GM18505 (cell line): ENCODE results near the gene DCST2.

ENCODE experiments used
- ATAC-seq: cut with Tn5 transposase; IDR thresholded peaks from one replicate; pipeline ENCODE4 v1.9.1; 2021; ENCODE audit not compliant: unreplicated experiment
- POLR2A ChIP-seq: IDR thresholded peaks from 4 replicates; pipeline ENCODE4 v1.6.1; 2011; ENCODE audit warnings: borderline replicate concordance; ENCODE audit not compliant: insufficient read depth, insufficient read length; ENCODE audit errors: extremely low read depth

The DCST2 gene

DNA sequence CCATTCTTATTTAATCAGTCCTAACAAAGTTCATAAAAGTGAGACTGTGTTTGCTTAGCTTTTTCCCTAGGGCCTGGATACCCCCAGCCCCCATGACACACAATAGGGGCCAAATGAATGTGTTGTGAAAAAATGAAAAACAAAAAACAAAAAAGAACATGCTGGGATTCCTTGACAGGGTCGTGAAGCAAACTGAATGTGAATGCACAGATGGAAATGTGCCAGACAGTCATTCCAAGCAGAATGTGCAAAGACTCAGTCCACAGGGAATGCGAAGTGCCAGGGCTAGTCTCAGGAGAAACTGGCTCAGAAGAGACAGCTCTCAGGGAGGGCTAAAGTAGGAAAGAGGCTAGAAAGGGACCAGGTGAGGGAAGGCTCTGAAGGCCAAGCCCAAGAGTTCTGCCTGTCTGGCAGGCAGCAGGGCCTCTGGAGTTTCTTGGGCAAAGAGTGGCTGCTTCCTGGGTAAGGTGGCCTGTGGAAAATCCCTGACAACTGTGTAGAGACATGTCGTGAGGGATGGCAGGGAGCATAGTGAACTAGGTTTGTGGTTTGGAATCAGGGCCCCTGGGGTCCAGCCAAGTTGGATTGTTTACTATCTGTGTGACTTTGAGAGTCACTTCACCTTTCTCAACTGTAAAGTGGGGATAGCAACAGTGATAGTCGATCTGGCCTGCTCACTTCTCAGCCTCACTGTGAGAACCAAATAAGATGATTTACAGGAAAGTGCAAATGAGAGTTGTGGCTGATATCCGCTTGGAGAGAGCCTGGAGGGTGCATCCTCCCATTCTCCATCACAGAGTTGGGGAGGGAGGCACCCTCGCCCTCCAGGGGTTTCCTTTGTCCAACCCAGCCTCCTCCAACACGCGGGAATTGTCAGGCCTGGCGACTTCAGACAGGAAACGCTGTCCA, 16.3 kb upstream of the DCST2 start:
- no peak for ATAC-seq
- TF ChIP-seq POLR2A: no peak

DNA sequence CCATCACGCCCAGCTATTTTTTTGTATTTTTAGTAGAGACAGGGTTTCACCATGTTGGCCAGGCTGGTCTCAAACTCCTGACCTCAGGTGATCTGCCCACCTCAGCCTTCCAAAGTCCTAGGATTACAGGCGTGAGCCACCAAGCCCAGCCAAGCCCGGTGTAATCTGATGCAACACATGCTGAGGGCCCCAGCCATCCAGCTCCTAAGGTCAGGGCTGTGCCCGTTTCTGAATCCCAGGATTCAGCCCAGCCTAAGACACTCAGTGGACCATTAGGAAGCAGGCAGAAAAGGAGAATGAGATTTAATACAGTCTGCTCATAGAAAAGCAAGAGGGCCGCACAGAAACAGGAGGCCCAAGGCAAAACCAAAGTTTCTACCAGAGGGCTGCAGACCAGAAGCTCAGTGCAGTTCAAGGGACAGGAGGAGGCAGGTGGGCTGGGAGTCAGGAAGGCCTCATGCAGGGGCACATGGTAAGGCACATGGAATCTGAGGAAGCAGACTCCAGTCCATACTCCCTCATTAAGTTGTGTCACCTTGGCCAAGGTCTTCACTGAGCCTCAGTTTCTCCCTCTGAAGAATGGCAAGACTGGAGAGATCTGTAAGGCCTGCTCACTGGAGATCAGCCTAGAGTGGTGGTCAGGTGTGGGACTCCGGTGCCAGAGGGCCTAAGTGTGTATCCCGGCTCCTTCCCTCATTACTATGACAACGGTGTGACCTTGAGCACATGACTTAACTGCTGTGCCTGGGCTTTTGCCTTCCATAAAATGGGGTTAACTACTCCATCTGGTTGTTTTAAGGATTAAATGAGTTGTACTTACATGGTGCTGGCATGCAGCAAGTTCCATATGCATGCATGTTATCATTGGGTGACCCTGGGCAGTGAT, 15.1 kb upstream of the DCST2 start:
- ATAC-seq: no peak
- no peak for TF ChIP-seq POLR2A

DNA sequence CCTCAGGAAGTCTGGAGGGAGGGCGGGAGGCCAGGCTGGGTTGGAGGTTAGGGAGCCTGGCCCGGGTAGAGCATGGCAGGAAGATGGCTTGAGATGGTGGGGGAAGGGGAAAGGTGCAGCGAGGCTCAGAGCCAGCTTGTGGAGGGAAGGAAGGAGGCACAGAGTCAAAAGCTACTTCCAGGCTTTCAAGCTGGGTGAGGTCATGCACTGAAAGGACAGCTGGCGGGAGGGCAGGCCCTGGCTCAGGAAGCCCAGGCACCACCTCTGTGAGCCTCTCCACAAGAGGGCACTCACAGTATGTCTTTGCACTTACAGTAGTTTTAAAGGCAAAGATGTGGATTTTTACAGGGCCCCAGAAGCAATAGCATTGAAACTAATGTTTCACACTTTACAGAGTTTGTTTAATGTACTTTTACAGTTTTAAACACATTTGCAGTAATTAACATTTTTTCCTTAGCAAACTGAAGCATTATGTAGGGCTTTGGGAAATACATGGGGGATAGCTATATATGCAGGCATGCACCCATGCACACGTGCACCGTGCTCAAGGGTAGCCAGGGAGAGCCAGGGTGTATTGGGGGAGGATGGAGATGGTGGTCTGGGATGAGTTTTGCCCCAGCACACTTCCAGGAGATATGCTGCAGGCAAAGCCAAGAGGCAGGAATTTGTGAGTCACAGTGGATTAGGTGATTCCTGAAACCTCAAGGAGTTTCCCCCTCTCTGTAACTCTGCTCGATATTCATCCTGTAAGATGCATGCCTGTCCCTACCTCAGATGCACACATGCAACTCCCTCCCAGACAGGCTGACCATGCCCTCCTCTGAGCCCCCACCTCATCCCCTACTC, 11.5 kb upstream of the DCST2 start:
- TF ChIP-seq POLR2A: no peak
- ATAC-seq: no peak

GRCh38 chr1:155044365-155044764, 10.8 kb upstream of the DCST2 start:
- no peak for TF ChIP-seq POLR2A
- no peak for ATAC-seq

DNA sequence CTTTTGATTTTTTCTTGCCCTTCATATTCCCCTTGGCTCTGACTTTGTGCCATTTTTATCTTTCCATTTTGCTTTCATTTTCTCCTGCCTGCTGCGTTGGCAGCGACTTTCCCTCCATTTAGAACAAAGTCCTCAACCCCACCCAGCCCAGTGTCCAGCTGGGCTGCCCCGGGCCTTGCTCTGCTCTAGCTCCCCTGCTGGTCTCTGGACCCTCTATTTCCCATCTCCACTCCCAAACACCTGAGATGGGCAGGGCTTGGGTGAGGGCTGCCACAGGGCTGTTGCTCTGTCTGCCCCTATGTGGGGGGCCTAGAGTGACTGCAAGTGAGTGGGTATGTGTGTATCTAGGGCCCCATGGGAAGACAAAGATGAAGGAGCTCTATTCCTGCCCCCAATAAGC, 10.2 kb upstream of the DCST2 start:
- no peak for TF ChIP-seq POLR2A
- no peak for ATAC-seq

DNA sequence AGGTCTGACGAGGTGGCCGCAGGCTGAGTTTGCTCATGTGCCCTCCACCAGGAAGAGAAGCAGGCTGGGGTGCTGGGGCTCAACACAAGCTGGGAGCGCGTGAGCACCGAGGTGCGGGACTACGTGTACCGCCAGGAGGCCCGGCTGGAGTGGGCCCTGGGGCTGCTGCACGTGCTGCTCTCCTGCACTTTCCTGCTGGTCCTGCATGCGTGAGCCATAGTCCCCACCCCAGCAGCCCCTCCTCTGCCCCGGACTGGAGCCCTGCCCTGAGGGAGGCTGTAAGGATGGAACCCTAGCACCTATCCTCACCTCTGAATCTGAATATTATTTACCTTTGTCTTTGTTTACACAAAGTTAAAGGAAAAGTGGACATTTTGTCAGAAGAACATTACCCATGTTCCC, 9.7 kb upstream of the DCST2 start:
- ATAC-seq: no peak
- TF ChIP-seq POLR2A: no peak

GRCh38 chr1:155042789-155043188, 9.2 kb upstream of the DCST2 start:
- TF ChIP-seq POLR2A: no peak
- ATAC-seq: no peak

DNA sequence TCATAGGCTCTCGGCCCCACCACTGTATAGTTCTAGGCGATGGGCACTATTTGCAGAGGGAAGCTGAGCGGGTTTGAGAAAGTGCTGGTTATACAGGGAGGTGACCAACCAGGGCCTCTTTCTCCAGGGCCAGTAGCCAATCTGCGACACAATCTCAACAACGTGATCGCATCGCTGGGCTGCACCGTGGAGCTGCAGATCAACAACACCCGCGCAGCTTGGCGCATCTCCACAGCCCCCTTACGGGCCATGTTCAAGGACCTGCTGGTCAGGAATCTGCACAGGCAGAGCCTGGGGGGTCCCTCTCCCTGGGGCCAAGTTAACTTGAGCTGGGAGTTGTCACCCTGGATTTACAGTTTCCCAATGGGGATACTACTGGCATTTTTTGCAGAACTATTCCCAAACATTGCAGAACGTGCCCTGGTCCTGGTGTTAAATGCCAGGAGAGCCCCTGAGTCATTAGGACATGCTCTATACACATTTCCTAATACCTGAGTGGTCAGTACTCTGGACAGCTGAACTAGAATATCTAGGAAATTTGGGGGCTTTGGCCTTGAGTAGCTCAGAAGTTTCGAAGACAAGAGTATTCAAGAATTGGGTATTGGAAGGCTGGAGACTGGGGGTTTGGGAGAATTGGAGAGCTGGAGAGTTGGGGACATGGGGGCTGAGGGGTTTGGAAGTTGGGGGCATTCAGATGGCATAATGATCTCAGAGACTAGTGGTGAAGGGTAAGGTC, 6.9 kb upstream of the DCST2 start:
- ATAC-seq: no peak
- no peak for TF ChIP-seq POLR2A

- no peak for TF ChIP-seq POLR2A
- no peak for ATAC-seq
These were observed 5.7 kb upstream of the DCST2 start for GRCh38 chr1:155039308-155039669.

- no peak for ATAC-seq
- TF ChIP-seq POLR2A: no peak
These were observed 5.2 kb upstream of the DCST2 start for GRCh38 chr1:155038602-155039307.

GRCh38 chr1:155037851-155038441, 4.4 kb upstream of the DCST2 start:
- ATAC-seq: no peak

More at GRCh38 chr1:155037851-155038441, 4.4 kb upstream of the DCST2 start:
- TF ChIP-seq POLR2A: no peak
